ENCODE results near the gene TMEM14A.

Gene TMEM14A

DNA sequence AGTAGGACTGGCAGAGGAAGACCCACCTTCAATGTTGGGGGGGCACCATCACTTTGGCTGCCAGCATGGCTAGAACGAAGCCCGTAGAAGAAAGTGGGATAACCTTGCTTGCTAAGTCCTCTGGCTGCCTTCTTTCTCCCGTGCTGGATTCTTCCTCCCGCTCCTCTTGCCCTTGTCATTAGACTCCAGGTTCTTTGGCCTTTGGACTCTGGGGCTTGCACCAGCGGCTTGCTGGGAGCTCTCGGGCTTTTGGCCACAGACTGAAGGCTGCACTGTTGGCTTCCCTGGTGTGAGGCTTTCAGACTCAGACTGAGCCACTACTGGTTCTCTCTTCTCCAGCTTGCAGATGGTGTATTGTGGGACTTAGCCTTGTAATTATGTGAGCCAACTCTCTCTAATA, 64.2 kb downstream of the TMEM14A start:
- no peak for DNase-seq (ENCODE audit: low read depth in 2 of 2)

DNA sequence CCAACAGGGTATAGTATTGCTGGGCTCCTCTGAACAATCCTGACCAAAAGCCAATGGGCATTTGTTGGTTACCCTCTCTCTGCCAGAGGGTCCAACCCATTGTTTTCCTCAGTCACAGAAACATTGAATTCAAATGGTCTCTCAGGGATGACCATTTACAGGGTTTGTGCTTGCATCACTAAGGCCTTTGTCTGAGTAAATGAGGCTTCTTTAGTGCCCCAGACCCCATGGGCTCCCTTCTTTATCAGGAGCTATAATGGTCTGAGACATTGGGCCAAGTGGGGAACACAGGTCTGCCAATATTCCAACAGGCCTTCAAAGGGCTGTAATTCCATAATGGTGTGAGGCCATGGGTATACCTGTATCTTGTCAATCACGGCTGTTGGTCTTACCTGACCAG, 65.2 kb downstream of the TMEM14A start:
- no peak for DNase-seq (ENCODE audit: low read depth in 2 of 2)

Data from activated CD4-positive, alpha-beta T cell treated with anti-CD3 and anti-CD28 coated beads for 24 hours (primary cell).